Measurements from ENCODE around the gene TRAF3.

GRCh38 chr14:102796661-102797190 lies 19.5 kb downstream of the TRAF3 start:
- no peak for TF ChIP-seq CTCF (IDR thresholded peaks at IDR 0.05; ENCODE audit: insufficient read depth, low read length)
- no peak for TF ChIP-seq GABPA (IDR thresholded peaks at IDR 0.05; ENCODE audit: low read depth)

All from HL-60 (cell line).